HG03108 (cell line): ENCODE data around the gene NHLH1.
"Not testable (repeated sequence)": the region's sequence is repeated elsewhere in the genome, so short reads cannot be mapped to it uniquely, and the experiment has no call there.

ENCODE experiments used
- ATAC-seq: cut with Tn5 transposase; IDR thresholded peaks from one replicate; pipeline ENCODE4 v1.9.1; 2021; ENCODE audit warnings: moderate library complexity; ENCODE audit not compliant: unreplicated experiment

Gene NHLH1

GRCh38 chr1:160376525-160377131 lies 9.8 kb downstream of the NHLH1 start:
- no peak for ATAC-seq

GRCh38 chr1:160377585-160378206 lies 10.8 kb downstream of the NHLH1 start:
- ATAC-seq: no peak

GRCh38 chr1:160384812-160385211 lies 17.9 kb downstream of the NHLH1 start:
- ATAC-seq: not testable (repeated sequence)

GRCh38 chr1:160388406-160388805 lies 21.5 kb downstream of the NHLH1 start:
- ATAC-seq: not testable (repeated sequence)

DNA sequence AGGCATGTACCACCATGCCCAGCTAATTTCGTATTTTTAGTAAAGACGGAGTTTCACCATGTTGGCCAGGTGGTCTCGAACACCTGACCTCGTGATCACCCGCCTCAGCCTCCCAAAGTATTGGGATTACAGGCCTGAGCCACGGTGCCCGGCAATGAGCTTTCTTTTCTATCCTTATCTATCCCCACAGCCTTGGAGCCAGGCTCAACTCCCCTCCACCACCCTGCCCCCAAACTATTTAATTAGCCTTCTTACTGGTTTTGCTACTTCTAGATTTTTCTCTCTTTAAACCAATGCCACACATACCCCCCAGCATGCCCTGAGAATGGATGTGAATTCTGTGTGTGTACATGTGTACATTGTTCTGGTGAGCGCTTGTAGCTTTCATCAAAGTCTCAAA lies 27.8 kb downstream of the NHLH1 start:
- ATAC-seq: no peak

- no peak for ATAC-seq
Measured at GRCh38 chr1:160397651-160398050, 30.8 kb downstream of the NHLH1 start.

- ATAC-seq: no peak
Measured at GRCh38 chr1:160398823-160399222, 32.0 kb downstream of the NHLH1 start.

DNA sequence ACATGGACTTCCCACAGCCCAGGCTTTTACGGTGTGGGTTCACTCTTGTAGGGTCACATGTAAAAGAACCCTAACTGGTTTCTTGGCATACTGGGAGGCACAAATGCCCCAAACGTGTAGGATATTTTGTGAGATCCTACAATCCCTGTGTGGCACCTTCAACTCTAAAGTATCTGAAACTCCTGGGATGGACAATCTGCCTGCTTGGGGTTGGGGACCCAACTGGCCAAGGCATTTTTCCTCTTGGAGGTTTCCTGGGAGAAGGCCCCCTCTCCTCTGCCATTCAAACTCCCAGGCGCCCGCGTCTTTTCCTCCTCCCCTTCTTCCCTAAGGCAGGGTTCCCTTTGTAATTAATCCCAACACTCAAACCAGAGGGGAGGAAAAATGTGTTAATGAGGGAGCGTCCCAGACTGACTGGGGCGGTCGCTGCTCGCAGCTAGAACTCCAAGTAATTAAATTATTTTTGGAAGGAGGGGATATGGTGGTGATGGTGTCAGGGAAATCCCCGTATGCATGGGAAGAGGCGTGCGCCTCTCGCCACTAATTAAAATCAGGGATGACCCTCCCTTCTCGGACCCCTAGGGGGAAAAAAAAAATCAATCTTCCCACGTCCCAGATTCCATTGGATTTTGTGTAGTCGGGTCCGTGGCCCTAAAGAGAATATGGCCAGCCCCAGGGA lies 32.8 kb downstream of the NHLH1 start:
- no peak for ATAC-seq

DNA sequence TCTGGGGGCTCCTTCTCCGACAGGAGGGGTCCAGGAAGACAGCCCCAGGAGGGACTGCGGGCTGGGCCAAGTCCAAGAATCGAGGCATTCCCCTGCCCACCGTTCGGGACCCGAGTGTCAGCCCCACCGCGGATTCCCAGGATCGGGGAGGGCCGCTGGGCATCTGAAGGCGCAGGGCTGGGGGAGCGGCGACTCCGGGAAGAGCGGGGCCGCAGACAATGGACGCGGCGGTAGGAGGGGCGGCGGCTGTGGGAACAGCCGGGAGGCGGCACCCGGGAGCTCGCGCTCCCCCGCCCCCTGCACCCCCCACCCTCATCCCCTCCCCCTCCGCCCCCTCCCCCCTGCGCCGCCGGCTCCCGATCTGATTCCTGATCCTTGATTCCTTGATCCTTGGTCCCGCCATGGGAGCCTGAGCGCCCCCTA lies 33.4 kb downstream of the NHLH1 start, which contains the start of gene VANGL2:
Gene VANGL2, plus strand, starts transcription at position 342 of the 423 bp plus-strand sequence. CDS start 15,274 bp downstream, outside the sequence.
- ATAC-seq: no peak

DNA sequence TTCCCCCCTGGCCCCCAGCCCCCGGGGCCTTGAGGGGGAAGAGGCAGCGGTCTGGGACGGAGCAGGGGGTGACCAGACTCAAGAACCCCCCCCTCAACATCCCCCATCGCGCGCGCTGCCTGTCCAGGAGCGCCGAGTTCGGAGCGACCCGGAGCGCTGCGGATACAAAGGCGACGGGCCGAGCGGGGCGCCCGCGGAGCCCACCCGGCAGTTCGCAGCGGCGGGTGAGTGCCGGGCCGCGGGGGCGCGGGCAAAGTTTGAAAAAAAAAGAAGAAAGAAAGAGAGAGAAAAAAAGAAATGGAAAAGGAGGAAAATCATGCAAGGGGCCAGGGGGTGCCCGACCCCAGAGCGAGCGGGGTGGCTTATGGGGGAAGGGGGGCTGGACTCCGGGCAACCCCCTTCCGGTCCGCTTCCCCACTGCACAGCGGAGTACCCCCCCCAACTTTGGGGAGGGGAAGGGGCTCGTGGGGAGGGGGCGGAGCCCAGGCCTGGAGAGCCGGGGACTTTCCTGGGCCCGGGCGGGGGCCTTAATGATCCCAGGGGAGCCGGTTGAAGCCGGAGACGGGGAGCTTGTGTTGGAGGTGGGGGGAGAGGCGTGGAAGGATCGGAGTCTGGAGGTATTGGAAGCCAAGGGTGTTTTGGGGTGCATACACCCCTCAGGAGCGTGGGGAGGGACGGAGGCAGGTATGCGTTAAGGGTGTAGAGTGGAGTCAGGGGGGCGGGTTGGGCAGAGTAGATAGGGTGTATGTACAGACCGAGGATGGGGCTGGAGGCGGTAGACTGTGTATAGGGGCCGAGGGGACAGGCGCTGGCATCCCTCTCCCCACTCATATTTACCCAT lies 34.0 kb downstream of the NHLH1 start:
- ATAC-seq: no peak

- ATAC-seq: no peak
Measured at GRCh38 chr1:160401487-160401805, 34.6 kb downstream of the NHLH1 start.

DNA sequence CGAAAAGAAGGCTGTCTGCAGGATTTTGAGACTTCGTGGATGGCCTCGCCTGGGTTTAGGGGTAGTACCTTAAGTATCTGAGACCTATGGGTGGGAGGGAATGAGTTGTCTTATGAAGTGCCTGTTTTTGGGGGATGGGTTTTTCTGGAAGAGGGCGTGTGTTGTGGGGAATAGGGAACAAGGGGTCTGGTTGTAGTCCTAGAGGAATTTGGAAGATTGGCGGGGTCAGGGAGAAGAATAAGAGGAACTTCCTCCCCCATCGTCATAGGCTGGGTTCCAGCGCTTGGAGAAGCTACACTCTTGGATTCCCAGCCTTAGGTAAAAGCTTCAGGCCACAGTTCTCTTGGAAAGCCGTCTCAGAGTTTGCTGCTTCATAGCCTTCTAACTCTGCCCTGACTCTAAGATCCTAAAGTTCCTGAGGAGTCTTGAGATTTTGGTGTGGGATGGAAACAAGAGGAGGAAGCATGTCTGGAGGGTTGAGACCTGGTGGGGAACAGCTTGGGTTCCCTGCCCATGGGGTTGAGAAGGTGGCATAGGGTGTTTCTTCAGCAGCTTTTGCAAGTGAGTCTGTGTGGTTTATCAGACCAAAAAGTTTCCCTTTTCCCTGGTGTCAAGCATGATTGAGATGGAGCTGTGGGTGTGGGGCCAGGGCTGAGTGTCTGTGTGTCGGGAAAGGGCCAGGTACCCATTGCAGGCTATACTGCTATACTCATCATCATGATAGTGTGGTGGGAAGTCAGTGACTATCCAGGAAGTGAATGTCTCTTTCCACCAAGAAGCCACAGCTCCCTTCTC lies 35.3 kb downstream of the NHLH1 start:
- ATAC-seq: no peak

DNA sequence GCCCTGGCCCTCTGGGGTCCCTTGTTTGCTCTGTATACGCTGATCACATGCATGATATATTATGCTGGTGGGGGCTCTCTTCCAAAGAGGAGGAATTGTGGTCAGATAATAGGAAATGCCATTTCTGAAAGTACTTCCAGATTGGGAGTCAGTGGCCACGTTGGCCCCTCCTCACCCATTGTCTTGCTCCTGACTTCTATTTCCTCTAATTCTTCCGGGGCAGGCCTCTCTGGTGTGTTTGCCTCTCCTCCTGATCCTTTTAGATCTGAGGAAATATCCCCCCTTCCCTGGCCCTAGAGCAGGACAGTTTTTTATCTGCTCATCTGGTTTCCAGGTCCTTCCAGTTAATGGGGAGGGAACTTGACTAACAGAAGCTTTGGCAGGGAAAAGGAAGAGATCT lies 36.4 kb downstream of the NHLH1 start:
- ATAC-seq: no peak

- no peak for ATAC-seq
Measured at GRCh38 chr1:160404094-160404493, 37.2 kb downstream of the NHLH1 start.

GRCh38 chr1:160405331-160405877 lies 38.5 kb downstream of the NHLH1 start:
- ATAC-seq: no peak

DNA sequence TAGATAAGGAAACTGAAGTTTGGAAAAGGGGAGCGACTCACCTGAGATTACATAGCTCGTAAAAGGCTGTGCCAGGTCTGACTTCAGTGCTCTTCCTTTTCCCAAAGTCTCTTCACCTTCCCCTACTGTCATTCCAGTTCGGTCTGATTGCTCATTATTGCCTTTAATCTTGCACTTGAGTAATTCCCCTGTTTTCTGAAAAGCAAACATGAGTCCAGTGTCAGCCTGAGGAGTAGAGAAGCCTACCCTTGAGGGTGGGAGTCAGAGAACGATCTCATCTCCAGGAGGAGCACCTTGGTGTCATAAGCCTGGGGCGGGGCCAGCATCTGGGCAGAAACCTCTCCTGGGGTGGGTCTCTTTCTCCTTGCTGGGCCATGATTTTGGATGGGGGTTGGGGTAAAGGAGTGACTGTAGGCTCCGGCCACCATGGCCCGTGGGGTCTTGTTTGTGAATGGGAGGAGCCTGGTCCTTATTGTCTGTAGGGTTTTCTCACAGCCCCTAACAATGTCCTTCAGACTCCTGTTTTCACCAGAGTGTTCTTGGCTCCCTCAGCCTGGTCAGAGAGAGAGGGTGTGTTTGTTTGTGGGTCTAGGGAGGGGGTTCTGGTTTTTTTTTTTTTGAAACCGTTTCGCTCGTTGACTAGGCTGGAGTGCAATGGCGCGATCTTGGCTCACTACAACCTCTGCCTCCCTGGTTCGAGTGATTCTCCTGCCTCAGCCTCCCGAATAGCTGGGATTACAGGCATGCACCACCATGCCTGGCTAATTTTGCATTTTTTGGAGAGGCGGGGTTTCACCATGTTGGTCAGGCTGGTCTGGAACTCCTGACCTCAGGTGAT lies 39.5 kb downstream of the NHLH1 start:
- no peak for ATAC-seq

GRCh38 chr1:160407839-160408801 lies 41.2 kb downstream of the NHLH1 start:
- ATAC-seq: no peak

DNA sequence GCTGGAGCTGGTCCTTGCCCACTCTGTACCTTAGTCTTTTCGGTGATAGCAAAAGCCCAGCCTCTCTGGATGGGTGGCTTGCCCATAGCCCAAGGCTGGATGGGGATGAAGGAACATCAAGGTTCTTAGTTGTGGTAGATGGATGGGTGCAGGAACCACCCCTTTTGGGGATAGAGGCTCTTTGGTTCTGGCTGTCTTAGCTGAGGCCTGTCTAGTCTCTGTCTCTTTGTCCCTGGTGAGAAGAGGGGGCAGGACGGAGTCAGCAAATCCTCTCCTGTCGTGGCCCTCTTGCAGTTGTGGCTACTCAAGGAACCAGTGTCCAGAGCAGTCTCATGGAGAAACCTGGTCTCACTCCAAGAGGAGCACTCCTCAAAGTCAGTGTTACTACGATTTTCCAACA lies 42.0 kb downstream of the NHLH1 start:
- ATAC-seq: no peak
